PC-3 (cell line): Measurements from ENCODE around the gene CYP11A1. TPM values are rescaled to one million over a fixed set of nuclear protein-coding genes. Genes with fewer than 3 reads are reported as not detected.

Source experiments
- ATAC-seq: fragments of 200-7000 bp; cut with Tn5 transposase; 2 replicates; pipeline ENCODE4 v1.9.1; 2020; ENCODE audit warnings: mild to moderate bottlenecking, moderate library complexity
- BruUV-seq: library from RNA; stranded (reverse); fragments of 400-500 nt; replicated peaks from 2 replicates; lab custom pipeline; 2021; lab: Mats Ljungman, UMichigan
- CTCF ChIA-PET: fragments of 300-600 bp; sonication (Branson Sonifier 250); formaldehyde crosslinking; loops from one replicate; lab custom pipeline; 2022; ENCODE audit warnings: antibody characterized with exemption; lab: Charles Lee
- POLR2A ChIA-PET: fragments of 300-600 bp; sonication (Branson Sonifier 250); formaldehyde crosslinking; loops from one replicate; lab custom pipeline; 2022; ENCODE audit warnings: antibody characterized with exemption; ENCODE audit not compliant: unreplicated experiment; lab: Charles Lee
- DNase-seq: peaks from one replicate; pipeline ENCODE4 v3.0.0-alpha.2; 2015
- H2AFZ ChIP-seq: fragments of 300-600 bp; sonication (generic); 2 replicates; pipeline ENCODE4 v1.6.0; 2016; ENCODE audit warnings: antibody characterized with exemption, low read length
- H3F3A ChIP-seq: fragments of 300-600 bp; sonication (generic); one replicate; pipeline ENCODE4 v1.6.0; 2017; ENCODE audit warnings: antibody characterized with exemption, low read length, control low read depth, mild to moderate bottlenecking; ENCODE audit not compliant: unreplicated experiment
- H3K27ac ChIP-seq: fragments of 300-600 bp; sonication (generic); 2 replicates; pipeline ENCODE4 v1.5.1; 2016; ENCODE audit warnings: mild to moderate bottlenecking, low read length
- H3K27me3 ChIP-seq: fragments of 300-600 bp; sonication (generic); 2 replicates; pipeline ENCODE4 v1.6.1; 2016; ENCODE audit warnings: low read length, mixed read lengths
- H3K36me3 ChIP-seq: fragments of 300-600 bp; sonication (generic); 2 replicates; pipeline ENCODE4 v1.6.1; 2016; ENCODE audit warnings: low read depth, mixed run types, low read length, mixed read lengths
- H3K4me1 ChIP-seq: fragments of 300-600 bp; sonication (generic); 2 replicates; pipeline ENCODE4 v1.5.1; 2016; ENCODE audit warnings: low read length; ENCODE audit not compliant: insufficient read depth
- H3K4me2 ChIP-seq: fragments of 300-600 bp; sonication (generic); 2 replicates; pipeline ENCODE4 v1.6.0; 2016; ENCODE audit warnings: low read length
- H3K4me3 ChIP-seq: fragments of 300-600 bp; sonication (generic); 2 replicates; pipeline ENCODE4 v1.5.1; 2016; ENCODE audit warnings: mild to moderate bottlenecking, low read length, mixed read lengths
- H3K79me2 ChIP-seq: fragments of 300-600 bp; sonication (generic); 2 replicates; pipeline ENCODE4 v1.6.1; 2017; ENCODE audit warnings: low read length, mixed read lengths
- H3K9ac ChIP-seq: fragments of 300-600 bp; sonication (generic); 2 replicates; pipeline ENCODE4 v1.6.0; 2016; ENCODE audit warnings: mild to moderate bottlenecking, low read length
- H3K9me2 ChIP-seq: fragments of 300-600 bp; sonication (generic); replicated peaks from 2 replicates; pipeline ENCODE4 v1.6.1; 2016; ENCODE audit warnings: mixed run types, low read length, mixed read lengths
- H3K9me3 ChIP-seq: fragments of 300-600 bp; sonication (generic); 2 replicates; pipeline ENCODE4 v1.6.1; 2016; ENCODE audit warnings: low read length, mixed read lengths
- H4K20me1 ChIP-seq: fragments of 300-600 bp; sonication (generic); 2 replicates; pipeline ENCODE4 v1.6.1; 2016; ENCODE audit warnings: low read length, mixed read lengths
- CTCF ChIP-seq: fragments of 300-600 bp; sonication (generic); conservative IDR thresholded peaks from 2 replicates; pipeline ENCODE4 v1.5.1; 2017; ENCODE audit warnings: antibody characterized with exemption, low read depth, mild to moderate bottlenecking, low read length
- EZH2 ChIP-seq: fragments of 300-600 bp; sonication (generic); IDR thresholded peaks from one replicate; pipeline ENCODE4 v1.6.1; 2017; ENCODE audit warnings: antibody characterized with exemption, mild to moderate bottlenecking, low read length; ENCODE audit not compliant: unreplicated experiment
- EZH2phosphoT487 ChIP-seq: fragments of 300-600 bp; sonication (generic); IDR thresholded peaks from 2 replicates; pipeline ENCODE4 v1.6.1; 2018; ENCODE audit warnings: mild to moderate bottlenecking, antibody characterized with exemption, low read length, borderline replicate concordance
- intact Hi-C: fragments of 100-400 bp; cut with micrococcal nuclease; formaldehyde crosslinking; loops from 2 replicates; pipeline ENCODE4 v1.9.0; 2023
- total RNA-seq: library from RNA; depleted of rRNA; stranded (reverse); fragments of >200 nt; gene quantifications from 2 replicates; pipeline ENCODE4 v1.2.3, GENCODE V29; 2014

CYP11A1 gene
- total RNA-seq, 1 experiment from 2014 or later = 0.18 TPM

GRCh38 chr15:74336061-74337005 is 31.1 kb downstream of the CYP11A1 start:
- Histone ChIP-seq H3K9me3 (no peaks in the 10 kb centered on the region), H3K9me2 (no peaks in the 10 kb centered on the region), H3K27me3 (no peaks in the 10 kb centered on the region), H3K79me2 (no peaks in the 10 kb centered on the region), H3K36me3 (no peaks in the 10 kb centered on the region), H3K9ac (no peak overlapping the region), H3K4me3 (no peak overlapping the region), H3K4me1 (peaks cover 9% of the 10 kb centered on the region; the same call in 1 of the 2 replicates), H2AFZ (no peak overlapping the region), H3K4me2 (no peak overlapping the region), H3F3A (no peaks in the 10 kb centered on the region), H3K27ac (no peak overlapping the region), H4K20me1 (no peaks in the 10 kb centered on the region)
- BruUV-seq = no TSS peak
- no peak for TF ChIP-seq EZH2phosphoT487
- TF ChIP-seq EZH2 = no peak
- TF ChIP-seq CTCF = no peak
- peak; percentile 42 for DNase-seq
- intact Hi-C loops = no loop called here
- no peak; the same call in 1 of the 2 replicates for ATAC-seq
- POLR2A ChIA-PET = no interaction called here
- CTCF ChIA-PET = no interaction called here

GRCh38 chr15:74335396-74335795 is 32.0 kb downstream of the CYP11A1 start:
- no TSS peak for BruUV-seq
- Histone ChIP-seq H3K9me3 (no peaks in the 10 kb centered on the region), H3K4me2 (no peak overlapping the region), H3K36me3 (no peaks in the 10 kb centered on the region), H3K27ac (no peak overlapping the region), H4K20me1 (no peaks in the 10 kb centered on the region), H3K79me2 (no peaks in the 10 kb centered on the region), H3K9ac (no peak overlapping the region), H3K27me3 (no peaks in the 10 kb centered on the region), H3F3A (no peaks in the 10 kb centered on the region), H2AFZ (no peak overlapping the region), H3K4me1 (peaks cover 9% of the 10 kb centered on the region; the same call in 1 of the 2 replicates), H3K9me2 (no peaks in the 10 kb centered on the region), H3K4me3 (no peak overlapping the region)
- POLR2A ChIA-PET = no interaction called here
- DNase-seq = no peak
- intact Hi-C loops = no loop called here
- CTCF ChIA-PET = no interaction called here
- ATAC-seq = no peak
- TF ChIP-seq CTCF (no peak), EZH2phosphoT487 (no peak), EZH2 (no peak)

GRCh38 chr15:74334127-74334526 is 33.3 kb downstream of the CYP11A1 start:
- Histone ChIP-seq H3K9me3 (no peaks in the 10 kb centered on the region), H3K27ac (no peak overlapping the region), H3K4me3 (no peak overlapping the region), H3K9ac (no peak overlapping the region), H3K36me3 (no peaks in the 10 kb centered on the region), H3K27me3 (no peaks in the 10 kb centered on the region), H3K4me1 (peaks cover 4% of the 10 kb centered on the region; the same call in 1 of the 2 replicates), H3K9me2 (no peaks in the 10 kb centered on the region), H3F3A (no peaks in the 10 kb centered on the region), H3K4me2 (no peak overlapping the region), H2AFZ (no peak overlapping the region), H4K20me1 (no peaks in the 10 kb centered on the region), H3K79me2 (no peaks in the 10 kb centered on the region)
- no peak for DNase-seq
- ATAC-seq = no peak
- ChIA-PET CTCF (no interaction called here), POLR2A (no interaction called here)
- intact Hi-C loops = no loop called here
- BruUV-seq = no TSS peak
- TF ChIP-seq EZH2 (no peak), EZH2phosphoT487 (no peak), CTCF (no peak)
